Stimulated activated effector memory CD8-positive, alpha-beta T cell treated with anti-CD3 and anti-CD28 coated beads, Interleukin-12 subunit alpha, Interleukin-12 subunit beta, amount 100 ng/mL, for 72 hours (primary cell): ENCODE measurements around the gene ACVR1.
"Not testable (repeated sequence)": the region's sequence is repeated elsewhere in the genome, so short reads cannot be mapped to it uniquely, and the experiment has no call there.

Experiments
- ATAC-seq: fragments of 150-1000 bp; cut with Tn5 transposase; 2 replicates; pipeline ENCODE4 v1.10.0; 2021
- DNase-seq, 2 donors: peaks; one replicate each; pipeline ENCODE4 v3.0.0; 2021 to 2022; ENCODE audit warnings: low spot score in 2 of 2
- H3K27ac Mint-ChIP-seq: one replicate; pipeline ENCODE4 v1.8.0; 2022; ENCODE audit warnings: mild to moderate bottlenecking, mixed read lengths
- H3K36me3 Mint-ChIP-seq: one replicate; pipeline ENCODE4 v1.8.0; 2022; ENCODE audit warnings: mild to moderate bottlenecking, mixed read lengths
- H3K4me1 Mint-ChIP-seq: one replicate; pipeline ENCODE4 v1.8.0; 2022; ENCODE audit warnings: mixed read lengths
- H3K4me3 Mint-ChIP-seq: one replicate; pipeline ENCODE4 v1.8.0; 2022; ENCODE audit warnings: mild to moderate bottlenecking, mixed read lengths
- H3K9me3 Mint-ChIP-seq: one replicate; pipeline ENCODE4 v1.8.0; 2022; ENCODE audit warnings: mixed read lengths

Gene ACVR1

GRCh38 chr2:157758586-157758985 lies 117.5 kb downstream of the ACVR1 start:
- DNase-seq = no peak
- H3K27ac Mint-ChIP-seq = no peak overlapping the region
- no peak overlapping the region for H3K4me3 Mint-ChIP-seq
- no peak for ATAC-seq
- H3K36me3 Mint-ChIP-seq = peaks cover 30% of the 10 kb centered on the region
- no peaks in the 10 kb centered on the region for H3K4me1 Mint-ChIP-seq
- no peaks in the 10 kb centered on the region for H3K9me3 Mint-ChIP-seq

- Mint-ChIP-seq H3K9me3 (no peaks in the 10 kb centered on the region), H3K36me3 (peaks cover 30% of the 10 kb centered on the region), H3K4me3 (no peak overlapping the region), H3K4me1 (no peaks in the 10 kb centered on the region), H3K27ac (no peak overlapping the region)
- DNase-seq (no peak), ATAC-seq (no peak)
Measured at GRCh38 chr2:157757500-157757899, 118.6 kb downstream of the ACVR1 start.

DNA sequence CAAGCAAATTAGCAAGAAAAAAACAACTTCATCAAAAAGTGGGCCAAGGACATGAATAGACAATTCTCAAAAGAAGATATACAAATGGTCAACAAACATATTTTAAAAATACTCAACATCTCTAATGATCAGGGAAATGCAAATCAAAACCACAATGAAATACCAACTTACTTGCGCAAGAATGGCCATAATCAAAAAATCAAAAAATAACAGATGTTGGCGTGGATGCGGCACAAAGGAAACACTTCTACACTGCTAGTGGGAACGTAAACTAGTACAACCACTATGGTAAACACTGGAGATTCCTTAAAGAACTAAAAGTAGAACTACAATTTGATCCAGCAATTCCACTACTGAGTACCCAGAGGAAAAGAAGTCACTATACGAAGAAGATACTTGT lies 119.7 kb downstream of the ACVR1 start:
- not testable (repeated sequence) for DNase-seq, H3K27ac Mint-ChIP-seq, H3K9me3 Mint-ChIP-seq, ATAC-seq, H3K4me1 Mint-ChIP-seq, H3K4me3 Mint-ChIP-seq
- H3K36me3 Mint-ChIP-seq = peaks cover 36% of the 10 kb centered on the region

GRCh38 chr2:157751462-157752058 lies 124.6 kb downstream of the ACVR1 start:
- peak; percentile 45 for ATAC-seq
- no peak for DNase-seq
- peaks cover 15% of the 10 kb centered on the region for H3K4me1 Mint-ChIP-seq
- H3K9me3 Mint-ChIP-seq = no peaks in the 10 kb centered on the region
- peaks cover 27% of the 10 kb centered on the region for H3K36me3 Mint-ChIP-seq
- H3K4me3 Mint-ChIP-seq = no peak overlapping the region
- no peak overlapping the region for H3K27ac Mint-ChIP-seq

- ATAC-seq (no peak), DNase-seq (no peak)
- peaks cover 18% of the 10 kb centered on the region for H3K36me3 Mint-ChIP-seq
- no peak overlapping the region for H3K4me3 Mint-ChIP-seq
- no peak overlapping the region for H3K27ac Mint-ChIP-seq
- H3K9me3 Mint-ChIP-seq = no peaks in the 10 kb centered on the region
- peaks cover 15% of the 10 kb centered on the region for H3K4me1 Mint-ChIP-seq
Measured at GRCh38 chr2:157749684-157750083, 126.4 kb downstream of the ACVR1 start.

- Mint-ChIP-seq H3K27ac (no peak overlapping the region), H3K4me1 (peaks cover 15% of the 10 kb centered on the region)
Measured at GRCh38 chr2:157748371-157749142, 127.6 kb downstream of the ACVR1 start.

GRCh38 chr2:157747695-157748370 lies 128.3 kb downstream of the ACVR1 start:
- ATAC-seq (no peak), DNase-seq (no peak)
- Mint-ChIP-seq H3K4me3 (no peak overlapping the region), H3K36me3 (peaks cover 23% of the 10 kb centered on the region), H3K9me3 (no peaks in the 10 kb centered on the region), H3K4me1 (peaks cover 20% of the 10 kb centered on the region), H3K27ac (no peak overlapping the region)

More at GRCh38 chr2:157748371-157749142, 127.6 kb downstream of the ACVR1 start:
- ATAC-seq (no peak), DNase-seq (no peak)
- peaks cover 18% of the 10 kb centered on the region for H3K36me3 Mint-ChIP-seq
- no peaks in the 10 kb centered on the region for H3K9me3 Mint-ChIP-seq
- no peak overlapping the region for H3K4me3 Mint-ChIP-seq

DNA sequence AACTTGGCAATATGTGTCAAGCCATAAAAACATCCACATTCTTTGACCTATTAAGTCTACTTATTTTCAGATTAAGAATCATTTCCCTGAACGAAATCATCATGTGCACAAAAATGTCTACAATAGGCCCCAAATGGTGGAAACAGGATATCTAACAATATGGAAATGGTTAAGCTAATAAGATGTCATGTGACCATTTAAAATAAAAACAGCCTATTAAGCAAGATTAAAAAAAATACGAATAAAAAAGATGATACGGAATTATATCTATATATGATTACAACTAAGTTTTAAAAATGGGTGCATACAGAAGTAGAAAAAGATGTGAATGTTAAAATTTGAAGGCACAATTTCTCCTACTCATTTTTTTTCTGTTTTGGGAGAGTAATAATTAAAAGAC lies 128.8 kb downstream of the ACVR1 start:
- no peak overlapping the region for H3K27ac Mint-ChIP-seq
- peaks cover 25% of the 10 kb centered on the region for H3K4me1 Mint-ChIP-seq
- H3K36me3 Mint-ChIP-seq = peaks cover 24% of the 10 kb centered on the region
- ATAC-seq (no peak), DNase-seq (no peak)
- H3K9me3 Mint-ChIP-seq = no peaks in the 10 kb centered on the region
- no peak overlapping the region for H3K4me3 Mint-ChIP-seq

DNA sequence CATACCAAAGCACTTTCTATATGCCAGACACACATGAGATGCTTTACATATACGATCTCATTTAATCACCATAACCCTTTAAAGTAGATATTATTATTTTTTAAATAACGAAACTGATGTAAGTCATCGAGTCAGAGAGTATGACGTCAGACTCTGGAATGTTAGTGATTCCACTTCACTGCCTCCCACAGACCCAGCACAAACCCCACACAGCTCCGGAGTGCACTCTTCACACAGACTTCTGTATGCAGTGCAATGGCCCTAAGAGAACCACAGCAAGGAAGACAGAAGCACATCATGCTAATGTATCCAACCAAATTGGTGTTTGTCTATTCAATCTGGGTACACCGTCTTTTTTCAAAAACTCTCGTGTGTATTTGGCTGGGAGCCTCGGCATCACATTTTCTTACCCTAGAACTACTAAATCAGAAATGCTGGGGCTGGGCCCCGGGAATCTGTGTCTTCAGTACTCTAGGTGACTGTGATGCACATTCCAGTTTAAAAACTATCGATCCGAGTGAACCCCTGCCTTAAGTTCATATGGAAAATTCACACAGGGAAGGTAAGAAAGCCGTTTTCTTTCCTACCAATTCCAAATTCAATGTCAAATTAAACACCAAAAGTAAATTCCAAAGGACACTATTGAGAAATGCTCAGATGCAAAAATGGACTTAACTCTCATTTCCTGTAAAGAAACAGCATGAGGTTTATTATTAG lies 129.7 kb downstream of the ACVR1 start:
- no peak for ATAC-seq
- Mint-ChIP-seq H3K27ac (no peak overlapping the region), H3K36me3 (peaks cover 18% of the 10 kb centered on the region)

DNA sequence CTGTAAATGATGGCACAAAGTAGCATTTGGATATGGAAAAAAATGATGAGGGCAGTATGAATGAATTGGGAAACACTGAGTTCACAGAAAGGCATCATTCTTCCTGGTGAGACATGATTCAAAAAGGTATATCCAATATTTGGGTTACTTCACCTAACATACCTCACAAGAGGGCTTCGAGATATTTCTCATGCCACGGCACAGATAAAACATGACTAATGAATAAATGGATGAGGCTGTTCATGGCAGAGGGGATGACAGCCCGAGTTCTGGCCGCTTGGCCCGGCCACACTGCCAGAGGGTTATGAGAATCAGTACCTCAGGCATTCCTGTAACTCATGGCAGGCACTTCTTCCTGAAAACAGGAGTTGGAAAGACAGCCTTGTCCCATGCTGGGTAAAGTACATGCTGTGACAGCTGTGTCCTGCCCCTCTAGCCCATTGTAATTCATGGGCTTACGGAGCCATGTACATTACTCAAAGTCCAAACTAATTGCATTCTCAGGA lies 131.5 kb downstream of the ACVR1 start:
- H3K27ac Mint-ChIP-seq = no peak overlapping the region
- no peaks in the 10 kb centered on the region for H3K9me3 Mint-ChIP-seq
- H3K4me3 Mint-ChIP-seq = no peak overlapping the region
- peaks cover 26% of the 10 kb centered on the region for H3K4me1 Mint-ChIP-seq
- ATAC-seq (no peak), DNase-seq (no peak)
- H3K36me3 Mint-ChIP-seq = peaks cover 11% of the 10 kb centered on the region

More for the DNA sequence above, 129.7 kb downstream of the ACVR1 start:
- Mint-ChIP-seq H3K9me3 (no peaks in the 10 kb centered on the region), H3K4me1 (peaks cover 25% of the 10 kb centered on the region), H3K4me3 (no peak overlapping the region)
- DNase-seq = no peak

- Mint-ChIP-seq H3K36me3 (peaks cover 13% of the 10 kb centered on the region), H3K4me3 (no peak overlapping the region), H3K4me1 (peaks cover 26% of the 10 kb centered on the region), H3K27ac (peak overlapping the region; percentile 56), H3K9me3 (no peaks in the 10 kb centered on the region)
- ATAC-seq (peak; percentile 95), DNase-seq (no peak)
Measured at GRCh38 chr2:157743051-157743450, 133.1 kb downstream of the ACVR1 start.

DNA sequence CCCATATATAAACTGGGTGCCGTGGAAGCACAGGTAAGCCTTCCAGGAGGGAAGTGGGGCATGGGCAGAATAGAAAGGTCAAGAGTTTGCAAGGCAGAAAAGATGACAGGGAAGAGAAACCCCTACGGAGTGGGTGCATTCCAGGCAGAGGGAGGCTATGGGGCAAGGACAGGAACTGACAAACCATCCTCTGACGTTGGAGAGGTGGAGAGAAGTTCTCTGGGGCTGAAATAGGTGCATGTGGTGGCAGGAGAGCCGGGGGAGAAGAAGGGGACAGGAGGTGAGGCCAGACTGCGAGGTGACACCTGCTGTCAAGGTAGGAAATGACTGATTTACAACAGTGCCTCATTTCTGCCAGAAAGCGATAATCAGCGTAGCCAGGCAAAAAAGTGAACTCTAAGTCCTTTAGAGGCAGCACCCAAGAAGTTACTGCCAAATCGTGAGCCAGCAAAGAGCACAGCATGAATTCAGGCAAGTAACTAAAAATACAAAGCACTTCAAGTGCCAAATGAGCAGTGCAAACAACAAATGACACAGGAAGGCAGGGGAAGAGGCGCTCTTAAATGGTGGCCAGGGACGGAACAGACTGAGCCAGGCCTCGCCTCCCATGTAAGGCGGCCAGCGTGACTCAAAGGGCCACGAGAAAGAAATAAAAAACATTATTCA lies 134.2 kb downstream of the ACVR1 start:
- DNase-seq = no peak
- H3K27ac Mint-ChIP-seq = peak overlapping the region; percentile 46
- ATAC-seq = no peak
- H3K9me3 Mint-ChIP-seq = no peaks in the 10 kb centered on the region
- H3K4me3 Mint-ChIP-seq = no peak overlapping the region
- peaks cover 21% of the 10 kb centered on the region for H3K36me3 Mint-ChIP-seq
- H3K4me1 Mint-ChIP-seq = peaks cover 19% of the 10 kb centered on the region

DNA sequence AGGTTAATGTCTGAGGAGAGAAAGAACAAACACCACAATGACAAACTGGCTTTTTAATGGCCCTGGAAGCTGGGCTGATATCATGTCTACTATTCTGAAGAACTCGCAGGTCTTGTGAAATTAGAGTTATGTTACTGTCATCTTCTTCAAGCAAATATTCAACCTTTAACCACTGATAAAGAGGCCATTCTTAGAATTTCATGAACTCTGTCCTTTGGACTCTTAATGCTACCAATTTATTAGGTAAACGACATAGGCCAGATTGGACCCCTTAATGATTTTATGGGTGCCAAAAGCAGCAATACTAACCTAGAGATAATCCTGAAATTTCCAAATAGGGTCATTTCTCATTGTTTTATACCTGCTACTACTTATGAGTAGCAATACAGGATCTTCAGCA lies 138.5 kb downstream of the ACVR1 start:
- DNase-seq (no peak), ATAC-seq (no peak)
- Mint-ChIP-seq H3K9me3 (no peaks in the 10 kb centered on the region), H3K27ac (no peak overlapping the region), H3K36me3 (peaks cover 51% of the 10 kb centered on the region), H3K4me3 (no peak overlapping the region), H3K4me1 (peaks cover 12% of the 10 kb centered on the region)

GRCh38 chr2:157735532-157735931 lies 140.6 kb downstream of the ACVR1 start:
- no peaks in the 10 kb centered on the region for H3K4me1 Mint-ChIP-seq
- H3K9me3 Mint-ChIP-seq = peaks cover 3% of the 10 kb centered on the region
- no peak overlapping the region for H3K4me3 Mint-ChIP-seq
- H3K27ac Mint-ChIP-seq = no peak overlapping the region
- ATAC-seq (no peak), DNase-seq (no peak)
- H3K36me3 Mint-ChIP-seq = peaks cover 51% of the 10 kb centered on the region

DNA sequence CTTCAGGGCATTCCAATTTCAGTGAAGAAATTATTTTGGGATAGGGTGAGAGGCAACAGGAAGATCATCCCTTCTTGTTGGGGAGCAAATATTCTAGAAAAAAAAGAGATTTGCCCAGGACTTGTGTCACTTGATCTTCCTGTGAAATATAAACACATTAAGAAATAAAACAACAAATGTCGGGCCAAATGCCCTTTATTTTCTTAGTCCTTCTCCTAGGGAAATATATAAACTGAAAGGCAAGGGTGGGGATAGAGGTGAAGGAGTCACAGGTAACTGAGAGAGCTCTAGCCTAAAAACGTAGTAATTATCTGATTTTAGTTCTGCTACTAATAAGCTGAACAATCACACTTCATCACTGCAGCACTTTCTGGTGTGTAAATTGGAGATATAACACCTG lies 142.9 kb downstream of the ACVR1 start:
- DNase-seq = no peak
- peaks cover 9% of the 10 kb centered on the region for H3K9me3 Mint-ChIP-seq
- no peak for ATAC-seq
- H3K27ac Mint-ChIP-seq = no peak overlapping the region
- no peak overlapping the region for H3K4me3 Mint-ChIP-seq
- H3K36me3 Mint-ChIP-seq = peaks cover 48% of the 10 kb centered on the region
- no peaks in the 10 kb centered on the region for H3K4me1 Mint-ChIP-seq
